ENCODE measurements around the gene LHFPL2.

LHFPL2 gene

DNA sequence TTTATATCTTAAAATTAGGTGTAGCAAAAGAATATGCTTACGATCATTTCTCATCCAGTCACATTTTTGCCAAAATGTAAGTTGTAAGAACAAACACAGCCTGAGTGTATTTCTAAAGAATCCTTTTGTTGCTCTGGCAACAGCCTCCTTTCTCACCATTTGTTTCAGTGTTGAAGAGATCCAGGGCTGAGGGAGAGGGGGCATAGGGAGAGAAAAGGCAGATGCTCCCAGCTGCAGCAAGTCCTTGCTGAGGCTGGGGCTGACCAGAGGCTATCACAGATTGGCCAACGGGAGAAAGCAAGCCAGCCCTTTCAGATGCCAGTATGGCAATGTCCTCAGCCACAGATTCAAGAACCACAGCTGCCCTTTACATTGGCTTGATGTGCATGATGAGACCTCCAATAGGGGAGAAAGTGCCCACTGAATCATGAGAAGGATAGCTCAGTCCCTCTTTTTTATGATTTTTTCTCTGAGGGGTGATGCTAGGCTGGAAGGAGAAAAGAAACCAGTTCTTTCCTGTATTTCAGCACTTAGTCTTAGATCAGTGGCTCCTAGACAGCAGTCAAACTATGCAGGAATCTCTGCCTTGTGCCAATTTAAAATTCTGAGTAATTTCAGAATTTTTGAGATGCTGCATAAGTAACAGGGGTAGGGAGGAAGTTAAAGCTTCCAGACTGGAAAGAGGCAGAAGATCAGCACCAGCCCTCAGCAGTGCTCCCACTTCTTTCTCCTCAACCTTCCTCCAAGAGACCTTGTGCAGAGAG, 142.1 kb downstream of the LHFPL2 start:
- H3K4me1 Mint-ChIP-seq = peaks cover 11% of the 10 kb centered on the region
- H3K4me3 Mint-ChIP-seq = no peak overlapping the region
- no peaks in the 10 kb centered on the region for H3K36me3 Mint-ChIP-seq (ENCODE audit: insufficient read depth)
- no peak for DNase-seq (ENCODE audit: low spot score in 2 of 2)
- no peak overlapping the region for H3K27ac Mint-ChIP-seq (ENCODE audit: low read depth)
- ATAC-seq (replicated peaks; ENCODE audit: extremely low read depth, poor library complexity, severe bottlenecking) = no peak
- no peaks in the 10 kb centered on the region for H3K9me3 Mint-ChIP-seq
- peaks cover 95% of the 10 kb centered on the region for H3K27me3 Mint-ChIP-seq

DNA sequence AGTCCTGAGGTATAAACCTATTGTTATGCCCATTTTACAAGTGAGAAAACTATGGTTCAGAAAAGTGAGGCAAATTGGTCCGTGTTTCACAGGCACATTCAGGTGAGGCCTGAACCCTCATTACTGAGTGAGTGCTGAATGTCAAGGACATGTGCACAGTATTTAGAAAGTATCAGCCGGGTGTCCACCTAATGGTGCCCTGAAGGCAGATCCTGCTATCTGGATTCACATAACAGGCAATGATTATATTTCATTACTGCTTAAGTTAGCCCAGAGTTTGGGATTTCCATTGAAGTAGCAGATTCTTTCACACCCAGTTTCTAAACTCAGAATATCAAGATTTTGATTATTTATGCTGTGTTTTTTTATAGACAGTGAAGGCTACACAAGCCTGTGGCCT, 142.7 kb downstream of the LHFPL2 start:
- Mint-ChIP-seq H3K27ac (ENCODE audit: low read depth) (no peak overlapping the region), H3K4me1 (peaks cover 11% of the 10 kb centered on the region), H3K9me3 (no peaks in the 10 kb centered on the region), H3K36me3 (ENCODE audit: insufficient read depth) (no peaks in the 10 kb centered on the region), H3K27me3 (peaks cover 95% of the 10 kb centered on the region), H3K4me3 (no peak overlapping the region)
- DNase-seq (ENCODE audit: low spot score in 2 of 2) = no peak
- ATAC-seq (replicated peaks; ENCODE audit: extremely low read depth, poor library complexity, severe bottlenecking) = no peak

DNA sequence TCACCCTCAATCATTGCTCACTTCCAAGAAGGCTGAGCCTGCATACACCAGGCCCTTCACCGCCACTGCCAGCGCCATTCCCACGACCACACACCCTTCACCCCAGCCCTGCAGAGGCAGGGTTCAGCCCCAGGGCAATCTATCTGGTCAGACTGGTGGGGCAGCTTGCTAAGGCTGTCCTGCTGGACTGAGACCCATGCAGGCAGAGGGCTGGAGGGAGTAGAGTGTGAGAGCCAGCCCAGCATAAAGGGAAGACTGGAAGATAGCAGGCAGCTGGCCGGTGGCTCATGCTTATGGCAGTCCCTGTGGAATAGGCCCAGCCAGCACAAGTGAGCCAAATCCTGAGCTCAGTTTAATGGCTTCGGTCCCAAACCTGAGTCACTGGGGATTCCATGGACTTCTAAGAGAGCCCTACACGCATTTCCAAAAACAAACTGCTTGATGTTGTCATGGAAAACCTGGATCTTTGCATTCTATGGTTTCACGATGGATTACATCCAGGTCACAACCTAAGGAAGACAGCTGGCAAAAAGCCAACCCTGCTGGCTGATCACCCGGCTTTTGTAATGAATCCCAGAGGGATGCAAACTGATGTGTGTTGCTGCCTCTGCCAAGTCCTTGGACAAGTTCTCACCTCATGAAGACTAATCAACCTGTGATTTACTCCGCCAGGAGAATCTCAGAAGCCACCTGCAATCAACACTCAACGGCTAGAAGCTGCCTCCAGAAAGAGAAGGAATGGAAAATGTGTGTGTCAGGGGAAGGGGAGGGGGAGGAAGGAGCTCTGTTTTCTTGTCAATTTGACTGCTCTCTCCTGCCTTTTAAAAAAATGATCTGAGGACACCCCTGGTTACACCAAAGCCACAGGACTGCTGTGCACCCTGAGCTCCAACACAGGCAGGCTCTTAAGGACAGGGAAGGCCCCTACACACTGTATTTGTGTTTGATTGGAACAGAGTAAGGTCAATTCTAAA, 143.6 kb downstream of the LHFPL2 start:
- H3K27me3 Mint-ChIP-seq = peaks cover 95% of the 10 kb centered on the region
- DNase-seq (ENCODE audit: low spot score in 2 of 2) (no peak), ATAC-seq (replicated peaks; ENCODE audit: extremely low read depth, poor library complexity, severe bottlenecking) (no peak)
- H3K27ac Mint-ChIP-seq (ENCODE audit: low read depth) = no peak overlapping the region
- H3K4me1 Mint-ChIP-seq = peaks cover 11% of the 10 kb centered on the region
- H3K36me3 Mint-ChIP-seq (ENCODE audit: insufficient read depth) = no peaks in the 10 kb centered on the region
- H3K9me3 Mint-ChIP-seq = no peaks in the 10 kb centered on the region
- H3K4me3 Mint-ChIP-seq = no peak overlapping the region

DNA sequence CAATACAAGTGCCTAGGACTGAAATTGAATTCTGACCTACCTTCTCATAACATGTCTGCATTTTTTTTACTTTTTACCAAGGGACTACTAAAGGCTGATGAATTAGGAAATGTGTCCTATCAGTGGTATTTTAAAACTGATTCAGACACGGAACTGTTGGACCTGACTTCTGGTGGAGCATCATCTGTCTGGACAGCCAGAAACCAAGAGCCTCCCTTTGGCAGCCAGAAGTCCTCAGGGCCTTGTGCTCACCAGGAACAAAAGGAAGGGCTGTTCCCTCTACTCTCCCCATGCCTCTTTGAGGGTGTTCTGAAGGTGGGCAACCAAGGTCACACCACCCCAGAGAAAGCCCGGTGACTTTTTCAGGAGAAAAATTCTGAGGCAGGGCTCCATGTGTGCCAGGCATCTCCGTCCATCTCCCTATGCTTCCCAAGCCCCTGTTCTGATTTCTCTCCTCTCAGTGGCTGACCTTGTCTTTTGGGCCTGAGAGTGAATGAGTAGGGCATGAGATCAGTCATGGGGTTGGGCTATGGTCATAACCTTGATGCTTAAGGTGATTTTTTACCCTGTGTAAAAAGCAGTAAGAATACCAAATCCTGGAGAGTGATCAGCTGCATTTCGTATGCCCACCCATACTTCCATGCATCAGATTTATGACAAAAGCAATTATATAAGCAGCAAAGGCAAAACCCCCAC, 144.5 kb downstream of the LHFPL2 start:
- Mint-ChIP-seq H3K4me3 (no peak overlapping the region), H3K4me1 (peaks cover 3% of the 10 kb centered on the region), H3K36me3 (ENCODE audit: insufficient read depth) (no peaks in the 10 kb centered on the region), H3K27me3 (peaks cover 95% of the 10 kb centered on the region), H3K9me3 (no peaks in the 10 kb centered on the region), H3K27ac (ENCODE audit: low read depth) (no peak overlapping the region)
- no peak for DNase-seq (ENCODE audit: low spot score in 2 of 2)
- no peak for ATAC-seq (replicated peaks; ENCODE audit: extremely low read depth, poor library complexity, severe bottlenecking)

DNA sequence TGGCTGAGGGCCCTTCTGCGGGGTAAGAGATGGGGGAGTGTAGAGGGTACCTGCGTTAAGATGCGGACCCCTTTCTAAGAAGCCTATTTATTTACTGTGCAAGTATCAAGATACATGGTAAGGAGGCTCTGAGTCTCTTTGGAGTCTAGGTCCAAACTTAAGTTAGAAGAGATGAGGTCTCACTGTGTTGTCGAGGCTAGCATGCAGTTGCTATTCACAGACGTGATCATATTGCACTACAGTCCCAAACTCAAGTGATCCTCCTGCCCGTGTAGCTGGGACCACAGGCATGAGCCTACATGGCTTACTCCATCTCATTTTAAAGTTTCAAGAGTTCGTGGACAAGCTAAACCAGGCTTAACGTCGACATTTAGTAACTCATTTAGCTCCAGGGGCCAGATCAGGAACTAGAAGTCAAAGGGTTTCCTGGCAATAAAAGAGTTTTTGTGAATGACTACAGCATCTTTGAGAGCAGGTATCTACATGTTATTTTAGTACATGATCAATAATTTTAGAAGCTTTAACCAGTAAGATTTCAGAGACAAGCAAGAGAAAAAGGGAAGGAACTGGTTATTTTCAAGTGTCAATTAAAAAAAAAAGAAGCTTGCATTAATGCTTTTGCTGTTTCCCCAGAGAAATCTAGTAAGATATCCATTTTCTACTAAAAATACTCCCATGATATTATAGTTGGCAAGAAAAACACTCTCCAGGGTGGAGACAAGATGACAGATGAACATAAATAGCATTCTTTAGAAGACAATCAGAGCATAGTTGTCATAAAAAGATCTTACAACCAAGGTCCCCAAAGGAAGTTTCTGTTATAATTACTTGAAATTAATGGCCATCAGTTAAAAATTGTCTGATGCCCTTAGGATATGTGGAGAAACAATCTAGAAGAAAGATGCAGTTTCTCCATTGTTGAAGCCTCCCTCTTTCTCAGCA, 146.9 kb downstream of the LHFPL2 start:
- no peaks in the 10 kb centered on the region for H3K4me1 Mint-ChIP-seq
- H3K4me3 Mint-ChIP-seq = no peak overlapping the region
- no peaks in the 10 kb centered on the region for H3K36me3 Mint-ChIP-seq (ENCODE audit: insufficient read depth)
- DNase-seq (ENCODE audit: low spot score in 2 of 2) (no peak), ATAC-seq (replicated peaks; ENCODE audit: extremely low read depth, poor library complexity, severe bottlenecking) (no peak)
- H3K9me3 Mint-ChIP-seq = no peaks in the 10 kb centered on the region
- no peak overlapping the region for H3K27ac Mint-ChIP-seq (ENCODE audit: low read depth)
- H3K27me3 Mint-ChIP-seq = peaks cover 95% of the 10 kb centered on the region

DNA sequence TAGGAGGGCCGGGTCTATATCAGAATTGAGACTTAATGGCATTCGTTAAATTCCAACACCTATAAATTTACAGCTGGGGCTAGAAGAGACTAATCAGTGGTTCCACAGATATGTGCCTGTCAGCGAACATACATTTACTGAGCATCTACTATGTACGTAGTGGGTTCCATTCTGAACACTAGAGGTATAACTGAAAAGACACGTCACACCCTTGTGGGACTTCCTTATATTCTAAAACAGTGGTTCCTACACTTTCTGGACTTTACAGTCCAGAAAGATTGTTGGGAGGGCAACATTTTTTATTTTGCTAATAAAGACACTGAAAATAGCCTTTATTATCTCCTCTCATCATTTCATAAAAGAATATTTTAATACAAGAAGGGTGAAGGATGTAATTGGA, 147.7 kb downstream of the LHFPL2 start:
- DNase-seq (ENCODE audit: low spot score in 2 of 2) = no peak
- Mint-ChIP-seq H3K27me3 (peaks cover 93% of the 10 kb centered on the region), H3K9me3 (no peaks in the 10 kb centered on the region), H3K4me3 (no peak overlapping the region), H3K4me1 (no peaks in the 10 kb centered on the region), H3K27ac (ENCODE audit: low read depth) (no peak overlapping the region), H3K36me3 (ENCODE audit: insufficient read depth) (peaks cover 1% of the 10 kb centered on the region)
- no peak for ATAC-seq (replicated peaks; ENCODE audit: extremely low read depth, poor library complexity, severe bottlenecking)

DNA sequence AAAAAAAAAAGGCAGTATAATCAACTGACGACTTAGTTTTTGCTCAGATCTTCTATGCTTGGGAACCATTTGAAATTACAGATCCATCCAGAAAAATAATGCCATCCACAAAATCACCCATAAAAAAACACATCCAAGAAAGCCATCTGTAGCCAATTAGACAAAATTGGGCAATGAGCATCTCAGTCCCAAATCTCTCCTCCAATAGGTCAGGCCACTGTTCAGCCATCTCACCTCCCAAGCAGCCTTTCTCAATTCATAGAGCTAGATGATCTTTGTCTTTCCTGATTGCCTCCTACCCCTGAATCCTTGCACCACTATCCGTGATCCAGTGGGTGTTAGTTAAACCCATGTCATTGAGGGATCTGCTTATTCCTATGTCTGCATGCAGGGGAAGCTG, 148.5 kb downstream of the LHFPL2 start:
- Mint-ChIP-seq H3K36me3 (ENCODE audit: insufficient read depth) (peaks cover 1% of the 10 kb centered on the region), H3K4me3 (no peak overlapping the region), H3K27ac (ENCODE audit: low read depth) (no peak overlapping the region), H3K9me3 (no peaks in the 10 kb centered on the region), H3K27me3 (peaks cover 87% of the 10 kb centered on the region), H3K4me1 (no peaks in the 10 kb centered on the region)
- ATAC-seq (replicated peaks; ENCODE audit: extremely low read depth, poor library complexity, severe bottlenecking) (no peak), DNase-seq (ENCODE audit: low spot score in 2 of 2) (no peak)

DNA sequence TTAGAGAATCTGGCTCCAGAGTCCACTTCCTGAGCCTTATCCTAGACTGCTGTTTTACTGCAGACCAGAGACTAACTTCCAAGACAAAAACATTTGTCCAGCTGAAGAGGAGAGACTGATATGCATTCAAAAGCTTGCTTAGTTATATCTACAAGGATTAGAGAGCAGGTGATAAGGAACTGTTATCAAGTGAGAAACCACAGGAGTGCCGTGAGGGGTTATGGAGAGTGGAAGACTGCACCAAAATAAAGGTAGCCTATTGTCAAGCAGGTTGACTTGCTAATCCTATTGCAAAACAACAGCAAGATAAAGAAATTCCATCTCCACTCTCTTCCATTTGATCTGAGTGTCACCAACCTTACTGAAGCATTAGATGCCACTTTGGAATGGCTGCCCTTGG, 149.1 kb downstream of the LHFPL2 start:
- Mint-ChIP-seq H3K4me1 (no peaks in the 10 kb centered on the region), H3K4me3 (no peak overlapping the region), H3K36me3 (ENCODE audit: insufficient read depth) (peaks cover 1% of the 10 kb centered on the region), H3K27me3 (peaks cover 82% of the 10 kb centered on the region), H3K9me3 (no peaks in the 10 kb centered on the region), H3K27ac (ENCODE audit: low read depth) (no peak overlapping the region)
- DNase-seq (ENCODE audit: low spot score in 2 of 2) (no peak), ATAC-seq (replicated peaks; ENCODE audit: extremely low read depth, poor library complexity, severe bottlenecking) (no peak)

DNA sequence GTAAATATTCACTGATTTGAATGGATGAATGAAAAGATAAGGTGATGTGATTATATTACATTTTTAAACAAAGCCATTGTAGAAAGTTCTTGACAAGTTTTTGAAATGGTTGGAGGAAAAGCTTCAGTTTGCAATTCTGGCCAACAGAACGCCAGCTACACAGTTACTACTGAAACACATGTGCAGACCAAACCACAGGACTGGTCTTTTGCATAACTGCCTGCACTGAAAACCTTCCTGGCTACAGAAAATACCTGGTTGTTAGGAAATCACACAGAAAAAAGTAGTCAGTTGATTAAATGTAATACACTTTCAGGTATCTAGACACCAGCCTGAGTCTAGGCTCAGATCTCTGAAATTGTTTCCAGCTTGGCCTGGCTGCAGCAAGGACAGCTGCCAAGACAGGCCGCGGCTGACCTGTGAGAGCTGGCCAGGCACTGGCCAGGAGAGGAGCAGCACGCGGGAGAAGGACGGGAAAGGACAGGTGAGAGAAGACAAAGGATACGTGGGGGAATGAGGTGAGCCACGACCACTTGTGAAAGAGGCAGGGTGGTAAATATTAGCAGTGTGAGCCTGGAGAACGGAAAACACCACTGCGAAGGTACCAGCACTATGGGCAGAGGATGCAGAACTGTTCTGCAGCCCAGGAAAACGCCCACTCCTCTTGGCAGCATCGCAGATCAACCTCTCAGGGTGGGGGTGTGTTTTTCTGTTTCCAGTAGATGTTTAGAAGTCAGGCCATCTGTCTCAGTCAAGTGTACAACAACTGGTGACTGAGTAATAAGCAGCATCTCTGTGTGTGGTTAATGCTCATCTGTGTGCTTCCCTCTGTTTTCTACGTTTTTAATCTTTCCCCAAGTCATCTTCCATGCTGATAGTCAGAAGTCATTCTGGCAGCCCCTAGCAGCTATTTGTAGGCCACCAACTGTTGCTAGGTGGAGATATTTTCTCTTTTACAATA, 150.7 kb downstream of the LHFPL2 start:
- ATAC-seq (replicated peaks; ENCODE audit: extremely low read depth, poor library complexity, severe bottlenecking) = no peak
- H3K27me3 Mint-ChIP-seq = peaks cover 66% of the 10 kb centered on the region
- H3K4me1 Mint-ChIP-seq = no peaks in the 10 kb centered on the region
- no peak overlapping the region for H3K4me3 Mint-ChIP-seq
- H3K9me3 Mint-ChIP-seq = no peaks in the 10 kb centered on the region
- H3K27ac Mint-ChIP-seq (ENCODE audit: low read depth) = no peak overlapping the region
- no peak for DNase-seq (ENCODE audit: low spot score in 2 of 2)
- peaks cover 1% of the 10 kb centered on the region for H3K36me3 Mint-ChIP-seq (ENCODE audit: insufficient read depth)

DNA sequence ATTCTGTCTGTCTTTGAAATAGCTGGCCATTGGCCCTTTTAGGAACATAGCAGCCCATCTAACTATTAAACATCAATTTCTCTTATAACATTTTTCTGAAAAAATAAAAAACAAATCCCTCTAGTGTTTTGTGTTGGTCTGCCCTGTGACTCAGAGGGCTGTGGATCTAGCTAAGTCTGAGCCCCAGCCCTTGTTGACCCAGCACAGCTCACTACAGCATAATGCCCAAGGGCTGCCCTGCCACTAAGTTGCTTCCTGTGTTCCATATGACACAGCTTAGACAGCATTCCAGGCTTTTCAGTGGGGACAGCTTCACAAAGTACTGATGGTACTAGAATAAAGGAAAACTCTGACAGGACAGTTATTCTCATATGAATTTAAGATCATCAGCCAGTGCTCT, 152.2 kb downstream of the LHFPL2 start:
- DNase-seq (ENCODE audit: low spot score in 2 of 2) = no peak
- no peak overlapping the region for H3K4me3 Mint-ChIP-seq
- H3K36me3 Mint-ChIP-seq (ENCODE audit: insufficient read depth) = peaks cover 1% of the 10 kb centered on the region
- H3K27me3 Mint-ChIP-seq = peaks cover 51% of the 10 kb centered on the region
- ATAC-seq (replicated peaks; ENCODE audit: extremely low read depth, poor library complexity, severe bottlenecking) = no peak
- H3K9me3 Mint-ChIP-seq = no peaks in the 10 kb centered on the region
- no peaks in the 10 kb centered on the region for H3K4me1 Mint-ChIP-seq
- H3K27ac Mint-ChIP-seq (ENCODE audit: low read depth) = no peak overlapping the region

DNA sequence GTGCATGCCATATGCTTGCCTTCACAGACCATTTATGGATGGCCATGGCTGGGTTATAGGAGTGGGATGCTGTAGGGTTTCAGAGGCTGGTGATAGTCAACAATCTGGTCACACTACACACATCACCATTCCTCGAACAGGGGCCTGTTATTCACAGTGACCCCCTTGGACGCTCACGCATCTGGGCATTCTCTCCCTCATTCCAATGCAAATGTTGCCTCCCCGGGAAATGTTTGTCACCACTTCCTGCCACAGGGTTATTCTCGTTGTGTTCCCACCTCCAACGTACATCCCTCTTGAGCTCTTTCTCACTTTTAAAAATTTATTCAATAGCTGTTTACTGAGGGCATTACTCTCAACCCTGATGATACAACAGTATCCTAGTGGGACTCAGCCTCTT, 152.8 kb downstream of the LHFPL2 start:
- Mint-ChIP-seq H3K27me3 (peaks cover 45% of the 10 kb centered on the region), H3K4me3 (no peak overlapping the region), H3K27ac (ENCODE audit: low read depth) (no peak overlapping the region), H3K9me3 (no peaks in the 10 kb centered on the region), H3K36me3 (ENCODE audit: insufficient read depth) (peaks cover 1% of the 10 kb centered on the region), H3K4me1 (no peaks in the 10 kb centered on the region)
- DNase-seq (ENCODE audit: low spot score in 2 of 2) = no peak
- ATAC-seq (replicated peaks; ENCODE audit: extremely low read depth, poor library complexity, severe bottlenecking) = no peak

Data from central memory CD8-positive, alpha-beta T cell (primary cell).